HG03025 (cell line): Measurements from ENCODE around the gene MAP1LC3B2.
"Not testable (repeated sequence)": the region's sequence is repeated elsewhere in the genome, so short reads cannot be mapped to it uniquely, and the experiment has no call there.

Experiments
- ATAC-seq: cut with Tn5 transposase; IDR thresholded peaks from one replicate; pipeline ENCODE4 v1.9.1; 2021; ENCODE audit warnings: mild to moderate bottlenecking, moderate library complexity; ENCODE audit not compliant: unreplicated experiment, low FRiP score

Gene MAP1LC3B2

GRCh38 chr12:116556964-116557698, 2.0 kb upstream of the MAP1LC3B2 start:
- ATAC-seq, result no peak

GRCh38 chr12:116558280-116559161, 660 bp upstream of the MAP1LC3B2 start:
- no peak for ATAC-seq

GRCh38 chr12:116561181-116561821, 2.1 kb downstream of the MAP1LC3B2 start:
- ATAC-seq, result no peak

GRCh38 chr12:116562090-116562489, 2.9 kb downstream of the MAP1LC3B2 start:
- no peak for ATAC-seq

- ATAC-seq, result no peak
Measured at GRCh38 chr12:116563262-116563661, 4.1 kb downstream of the MAP1LC3B2 start.

- ATAC-seq, result no peak
Measured at GRCh38 chr12:116564080-116564479, 4.9 kb downstream of the MAP1LC3B2 start.

GRCh38 chr12:116565221-116565620, 6.0 kb downstream of the MAP1LC3B2 start:
- ATAC-seq, result not testable (repeated sequence)

- ATAC-seq, result no peak
Measured at GRCh38 chr12:116565963-116566362, 6.8 kb downstream of the MAP1LC3B2 start.

- no peak for ATAC-seq
Measured at GRCh38 chr12:116568203-116568602, 9.0 kb downstream of the MAP1LC3B2 start.

GRCh38 chr12:116571089-116571488, 11.9 kb downstream of the MAP1LC3B2 start:
- no peak for ATAC-seq

GRCh38 chr12:116573776-116574175, 14.6 kb downstream of the MAP1LC3B2 start:
- ATAC-seq, result no peak

- ATAC-seq, result not testable (repeated sequence)
Measured at GRCh38 chr12:116575754-116576153, 16.6 kb downstream of the MAP1LC3B2 start.

GRCh38 chr12:116577154-116577561, 18.0 kb downstream of the MAP1LC3B2 start:
- no peak for ATAC-seq

GRCh38 chr12:116578051-116578450, 18.9 kb downstream of the MAP1LC3B2 start:
- ATAC-seq, result no peak

- ATAC-seq, result no peak
Measured at GRCh38 chr12:116582610-116583009, 23.4 kb downstream of the MAP1LC3B2 start.

- ATAC-seq, result no peak
Measured at GRCh38 chr12:116583129-116583694, 24.0 kb downstream of the MAP1LC3B2 start.

GRCh38 chr12:116587270-116587669, 28.1 kb downstream of the MAP1LC3B2 start:
- ATAC-seq, result no peak

- ATAC-seq, result no peak
Measured at GRCh38 chr12:116588390-116589028, 29.3 kb downstream of the MAP1LC3B2 start.

- ATAC-seq, result no peak
Measured at GRCh38 chr12:116589581-116589980, 30.4 kb downstream of the MAP1LC3B2 start.

- ATAC-seq, result no peak
Measured at GRCh38 chr12:116590561-116590960, 31.4 kb downstream of the MAP1LC3B2 start.
